Activated naive CD8-positive, alpha-beta T cell treated with anti-CD3 and anti-CD28 coated beads, Interleukin-2, amount 50 U/mL, for 24 hours (primary cell): Measurements from ENCODE around the gene CLECL1.
"Not testable (repeated sequence)": the region's sequence is repeated elsewhere in the genome, so short reads cannot be mapped to it uniquely, and the experiment has no call there.

ENCODE experiments used
- ATAC-seq: fragments of 150-1000 bp; cut with Tn5 transposase; one replicate; pipeline ENCODE4 v1.10.0; 2021
- DNase-seq: peaks from one replicate; pipeline ENCODE4 v3.0.0; 2021
- H3K27ac Mint-ChIP-seq: one replicate; pipeline ENCODE4 v1.8.0; 2021; ENCODE audit warnings: mild to moderate bottlenecking, mixed read lengths
- H3K27me3 Mint-ChIP-seq: one replicate; pipeline ENCODE4 v1.8.0; 2021; ENCODE audit warnings: mixed read lengths
- H3K36me3 Mint-ChIP-seq: one replicate; pipeline ENCODE4 v1.8.0; 2021; ENCODE audit warnings: low read depth, mixed read lengths
- H3K4me1 Mint-ChIP-seq: one replicate; pipeline ENCODE4 v1.8.0; 2021; ENCODE audit warnings: mixed read lengths
- H3K4me3 Mint-ChIP-seq: one replicate; pipeline ENCODE4 v1.8.0; 2021; ENCODE audit warnings: mild to moderate bottlenecking, moderate library complexity, mixed read lengths
- H3K9me3 Mint-ChIP-seq: one replicate; pipeline ENCODE4 v1.8.0; 2021; ENCODE audit warnings: mixed read lengths

Gene CLECL1

DNA sequence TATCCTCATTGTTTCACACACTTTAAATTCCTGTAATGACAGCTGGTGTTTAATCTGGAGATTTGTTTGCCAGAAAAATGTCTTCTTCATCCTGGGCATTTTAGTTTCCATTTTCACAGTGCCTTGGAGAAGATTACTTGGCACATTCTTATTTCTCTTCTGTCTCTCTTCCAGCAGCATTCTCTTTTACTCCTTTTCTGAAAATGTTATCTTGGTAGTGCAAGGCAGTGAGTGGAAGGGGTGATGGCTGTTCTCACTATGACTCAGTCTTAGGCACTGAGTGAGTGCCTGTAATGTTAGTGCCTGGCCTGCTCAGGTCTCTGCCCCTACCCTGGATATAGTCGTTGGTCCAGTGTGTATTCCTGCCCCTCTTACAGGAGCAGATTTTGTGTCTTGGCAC is 13.1 kb downstream of the CLECL1 start:
- ATAC-seq = peak; percentile 78
- H3K4me3 Mint-ChIP-seq = no peak overlapping the region
- no peaks in the 10 kb centered on the region for H3K9me3 Mint-ChIP-seq
- peaks cover 61% of the 10 kb centered on the region for H3K4me1 Mint-ChIP-seq
- no peak for DNase-seq
- no peaks in the 10 kb centered on the region for H3K27me3 Mint-ChIP-seq
- peak overlapping the region; percentile 34 for H3K27ac Mint-ChIP-seq
- H3K36me3 Mint-ChIP-seq = peaks cover 8% of the 10 kb centered on the region

DNA sequence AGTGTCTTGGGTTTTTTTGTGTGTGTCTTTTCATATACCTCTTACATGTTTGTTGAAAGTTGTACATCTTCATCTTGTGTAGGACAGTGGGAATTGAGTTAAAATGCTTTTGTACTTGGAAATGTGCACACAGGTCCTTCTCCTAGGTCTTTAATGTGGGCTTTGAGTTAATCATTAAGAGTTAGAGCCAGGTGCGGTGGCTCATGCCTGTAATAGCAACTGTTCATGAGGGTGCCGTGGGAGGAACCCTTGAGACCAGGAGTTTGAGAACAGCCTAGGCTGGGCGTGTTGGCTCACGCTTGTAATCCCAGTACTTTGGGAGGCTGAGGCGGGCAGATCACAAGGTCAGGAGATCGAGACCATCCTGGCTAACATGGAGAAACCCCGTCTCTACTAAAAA is 13.9 kb downstream of the CLECL1 start:
- Mint-ChIP-seq H3K4me3 (no peak overlapping the region), H3K36me3 (peaks cover 8% of the 10 kb centered on the region), H3K9me3 (no peaks in the 10 kb centered on the region), H3K27me3 (no peaks in the 10 kb centered on the region), H3K27ac (no peak overlapping the region), H3K4me1 (peaks cover 65% of the 10 kb centered on the region)
- ATAC-seq (no peak), DNase-seq (no peak)

DNA sequence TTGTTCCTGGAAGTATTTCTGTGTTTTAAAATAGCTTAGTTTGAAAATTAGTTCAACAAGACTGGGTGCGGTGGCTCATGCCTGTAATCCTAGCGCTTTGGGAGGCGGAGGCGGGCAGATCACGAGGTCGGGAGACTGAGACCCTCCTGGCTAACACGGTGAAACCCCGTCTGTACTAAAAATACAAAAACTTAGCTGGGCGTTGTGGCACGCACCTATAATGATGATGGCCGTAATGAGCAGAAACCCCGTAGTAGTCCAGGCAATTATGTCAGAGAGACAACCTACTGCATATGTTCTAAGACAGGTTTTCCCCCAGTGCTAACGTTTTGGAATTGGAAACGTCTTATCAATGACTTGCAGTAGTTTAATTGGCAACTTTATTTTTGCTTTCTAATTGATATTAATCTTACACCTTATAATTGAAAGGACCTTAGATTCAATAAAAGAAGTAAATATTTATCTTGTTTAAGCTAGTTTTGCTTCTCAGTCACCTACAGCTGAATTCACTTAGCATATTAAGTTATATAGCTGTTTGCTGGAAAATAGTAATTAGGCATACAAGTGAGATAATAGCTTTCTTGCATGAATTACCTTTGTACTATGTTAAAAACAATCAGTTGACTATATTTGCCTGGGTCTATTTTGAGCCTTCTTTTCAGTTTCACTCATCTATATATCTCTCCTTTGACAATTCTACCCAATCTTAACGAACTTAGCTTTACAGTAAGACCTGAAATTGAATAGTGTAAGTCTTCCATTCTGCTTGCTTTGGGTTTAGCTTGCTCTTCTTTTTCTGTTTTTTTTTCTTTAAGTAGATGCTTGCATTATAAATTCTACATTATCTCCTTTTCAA is 15.6 kb downstream of the CLECL1 start:
- DNase-seq (no peak), ATAC-seq (no peak)
- H3K27me3 Mint-ChIP-seq = no peaks in the 10 kb centered on the region
- no peaks in the 10 kb centered on the region for H3K9me3 Mint-ChIP-seq
- H3K4me3 Mint-ChIP-seq = no peak overlapping the region
- no peak overlapping the region for H3K27ac Mint-ChIP-seq
- H3K4me1 Mint-ChIP-seq = peaks cover 68% of the 10 kb centered on the region
- peaks cover 7% of the 10 kb centered on the region for H3K36me3 Mint-ChIP-seq

DNA sequence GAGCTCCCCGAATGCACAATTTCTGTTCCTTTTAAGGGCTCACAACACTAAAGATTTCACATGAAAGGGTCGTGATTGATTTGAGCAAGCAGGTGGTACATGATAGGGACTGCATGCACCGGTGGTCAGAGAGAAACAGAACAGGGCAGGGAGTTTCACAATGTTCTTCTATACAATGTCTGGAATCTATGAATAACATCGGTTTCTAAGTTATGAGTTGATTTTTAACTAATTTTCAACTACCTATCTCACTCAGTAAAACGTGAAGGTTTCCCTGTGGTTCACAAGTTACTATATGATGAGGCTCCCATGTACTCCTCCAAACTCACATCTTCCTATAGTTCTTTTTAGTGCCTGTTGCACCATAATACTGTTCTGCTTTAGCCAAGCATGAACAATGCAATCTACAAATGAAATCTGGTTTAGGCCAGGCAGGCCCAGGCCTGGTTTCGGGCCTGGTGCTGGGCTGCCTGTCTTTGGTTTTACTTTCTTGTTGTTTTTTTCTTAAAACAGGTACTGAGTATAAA is 19.8 kb downstream of the CLECL1 start:
- DNase-seq, H3K36me3 Mint-ChIP-seq, H3K4me3 Mint-ChIP-seq, H3K27me3 Mint-ChIP-seq, H3K9me3 Mint-ChIP-seq: not testable (repeated sequence)
- peak; percentile 60 for ATAC-seq
- Mint-ChIP-seq H3K27ac (peak overlapping the region; percentile 28), H3K4me1 (peaks cover 52% of the 10 kb centered on the region)

DNA sequence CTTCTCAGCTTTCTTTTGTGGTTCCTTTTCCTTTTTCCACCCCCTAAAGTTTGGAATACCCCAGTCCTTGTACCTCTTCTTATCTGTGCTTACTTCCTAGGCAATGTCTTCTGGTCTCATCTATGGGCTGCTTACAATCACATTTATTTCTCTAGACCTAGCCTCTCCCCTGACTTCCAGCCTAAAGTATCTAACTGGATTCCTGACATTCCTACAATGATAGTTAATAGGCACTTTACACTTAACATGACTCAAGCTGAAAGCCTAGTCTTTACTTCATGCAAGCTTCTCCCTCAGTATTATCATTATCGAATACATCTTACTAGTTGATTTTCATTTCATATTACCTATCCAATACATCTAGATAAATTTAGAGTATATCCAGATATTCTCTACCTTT is 21.2 kb downstream of the CLECL1 start:
- Mint-ChIP-seq H3K4me3 (no peak overlapping the region), H3K27me3 (no peaks in the 10 kb centered on the region), H3K27ac (no peak overlapping the region), H3K9me3 (no peaks in the 10 kb centered on the region), H3K36me3 (no peaks in the 10 kb centered on the region), H3K4me1 (peaks cover 61% of the 10 kb centered on the region)
- DNase-seq (no peak), ATAC-seq (no peak)

DNA sequence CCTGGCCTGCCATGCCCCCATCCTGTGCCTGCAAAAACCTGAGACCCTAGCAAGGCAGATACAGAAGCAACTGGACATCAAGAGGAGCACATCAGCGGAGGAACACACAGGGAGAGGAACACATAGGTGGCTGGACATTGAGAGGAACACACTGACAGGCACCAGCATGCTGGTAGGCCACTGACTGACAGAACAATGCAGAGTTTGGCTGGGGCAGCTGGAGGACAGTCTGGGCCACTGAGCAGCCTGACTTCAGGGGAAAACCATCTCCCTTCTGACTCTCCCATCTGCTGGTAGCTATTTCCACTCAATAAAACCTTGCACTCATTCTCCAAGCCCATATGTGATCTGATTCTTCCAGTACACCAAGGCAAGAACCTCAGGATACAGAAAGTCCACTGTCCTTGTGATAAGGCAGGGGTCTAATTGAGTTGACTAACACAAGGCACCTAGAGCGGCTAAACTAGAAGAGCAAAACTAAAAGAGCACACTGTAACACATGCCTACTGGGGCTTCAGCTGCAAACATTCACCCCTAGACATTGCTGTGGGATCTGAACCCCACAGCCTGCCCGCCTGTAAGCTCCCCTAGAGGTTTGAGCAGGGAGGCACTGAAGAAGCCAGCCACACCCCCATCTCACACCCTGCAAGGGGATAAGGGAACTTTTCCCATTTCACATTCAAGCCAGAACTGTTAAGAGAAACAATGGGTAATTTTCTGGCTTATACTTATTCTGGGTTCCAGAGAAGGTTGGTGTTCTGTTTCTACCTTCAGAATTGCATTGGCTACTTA is 22.1 kb downstream of the CLECL1 start:
- H3K4me3 Mint-ChIP-seq = no peak overlapping the region
- H3K4me1 Mint-ChIP-seq = peaks cover 61% of the 10 kb centered on the region
- ATAC-seq (no peak), DNase-seq (no peak)
- H3K27me3 Mint-ChIP-seq = no peaks in the 10 kb centered on the region
- H3K27ac Mint-ChIP-seq = no peak overlapping the region
- H3K36me3 Mint-ChIP-seq = peaks cover 8% of the 10 kb centered on the region
- peaks cover 5% of the 10 kb centered on the region for H3K9me3 Mint-ChIP-seq

DNA sequence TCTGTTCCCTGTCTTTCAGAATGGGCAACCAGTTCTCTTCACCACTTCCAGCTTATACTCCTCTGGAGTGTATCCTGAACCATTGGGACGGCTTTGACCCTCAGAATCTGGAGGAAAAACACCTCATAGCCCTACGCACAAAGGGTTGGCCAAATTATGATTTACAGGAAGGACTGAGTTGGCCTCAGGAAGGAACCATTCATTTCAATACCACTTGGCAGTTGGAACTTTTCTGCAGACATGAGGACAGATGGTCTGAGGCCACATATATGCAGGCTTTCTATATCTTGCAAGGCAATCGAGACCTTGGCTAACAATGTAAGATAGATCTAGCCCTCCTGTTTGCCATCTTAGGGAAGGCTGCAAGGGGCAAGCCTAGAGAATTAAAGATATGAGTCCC is 24.0 kb downstream of the CLECL1 start:
- H3K4me1 Mint-ChIP-seq = peaks cover 55% of the 10 kb centered on the region
- ATAC-seq = no peak
- peak overlapping the region; percentile 88 for H3K27ac Mint-ChIP-seq

DNA sequence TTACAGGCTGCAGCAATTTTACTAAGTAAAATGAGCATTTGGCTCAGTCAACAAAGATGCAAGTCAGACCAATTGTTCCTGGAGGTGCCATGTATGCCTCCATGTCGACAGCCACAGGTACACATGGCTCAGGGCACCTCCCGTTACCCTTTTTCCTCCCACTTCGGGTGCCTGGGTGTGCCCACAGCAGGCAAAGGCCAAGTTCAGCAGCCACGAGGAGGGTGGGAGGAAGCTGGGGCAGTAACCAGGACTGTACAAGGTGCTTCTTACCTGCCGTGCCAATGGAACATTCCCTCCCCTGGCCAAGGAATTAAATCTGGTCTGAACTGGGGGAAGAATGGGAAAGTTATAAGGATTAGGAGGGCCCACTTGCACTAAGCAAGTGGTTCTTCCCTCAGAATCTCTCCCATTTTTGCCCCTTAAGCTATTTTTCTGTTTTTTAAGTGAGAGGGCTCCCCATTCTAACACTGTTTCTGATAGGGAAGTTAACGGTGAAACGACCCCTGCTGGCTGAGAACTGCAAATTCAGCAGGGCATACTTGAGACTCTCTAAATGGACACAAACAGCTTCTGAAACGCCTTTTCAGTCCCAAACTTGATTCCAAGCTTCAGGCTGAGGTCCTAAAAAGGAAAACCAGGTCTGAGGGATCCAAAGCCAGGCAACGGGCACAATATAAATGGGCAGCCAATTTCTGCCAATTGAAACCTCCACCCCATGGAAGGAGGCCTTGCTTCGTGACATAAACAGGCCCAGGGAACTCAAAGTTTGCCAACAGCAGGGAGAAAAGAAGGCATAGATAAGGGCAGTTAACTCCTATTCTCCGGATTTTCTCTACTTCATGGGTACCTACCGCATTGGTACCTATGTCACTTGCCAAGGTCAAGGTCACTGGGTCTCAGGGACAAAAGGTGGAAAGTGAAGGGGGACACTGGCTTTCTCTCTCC is 24.8 kb downstream of the CLECL1 start:
- H3K27me3 Mint-ChIP-seq = no peaks in the 10 kb centered on the region
- H3K4me3 Mint-ChIP-seq = peak overlapping the region; percentile 71
- peak; percentile 79 for ATAC-seq
- peaks cover 16% of the 10 kb centered on the region for H3K36me3 Mint-ChIP-seq
- peak overlapping the region; percentile 88 for H3K27ac Mint-ChIP-seq
- peak; percentile 61 for DNase-seq
- H3K4me1 Mint-ChIP-seq = peaks cover 52% of the 10 kb centered on the region
- H3K9me3 Mint-ChIP-seq = peaks cover 20% of the 10 kb centered on the region

More for the DNA sequence above, 24.0 kb downstream of the CLECL1 start:
- Mint-ChIP-seq H3K4me3 (no peak overlapping the region), H3K36me3 (peaks cover 16% of the 10 kb centered on the region), H3K27me3 (no peaks in the 10 kb centered on the region), H3K9me3 (peaks cover 20% of the 10 kb centered on the region)
- DNase-seq = no peak

DNA sequence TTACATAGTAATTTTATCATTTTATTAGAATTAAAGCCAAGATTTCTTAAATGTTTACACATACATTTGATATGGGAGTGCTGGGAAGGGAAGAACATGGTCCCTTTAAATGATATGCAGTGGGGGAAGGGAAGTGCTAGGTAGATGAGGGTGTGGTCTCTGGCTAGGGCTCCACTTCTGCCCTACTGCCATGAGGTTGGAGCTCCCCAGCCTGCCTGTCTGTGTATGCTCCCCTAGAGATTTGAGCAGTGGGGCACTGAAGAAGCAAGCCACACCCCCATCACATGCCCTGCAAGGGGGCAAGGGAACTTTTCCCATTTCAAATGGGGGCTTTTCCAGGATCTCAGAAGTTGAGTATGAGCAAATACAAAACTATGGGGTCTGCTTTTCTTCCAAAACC is 25.5 kb downstream of the CLECL1 start:
- DNase-seq (no peak), ATAC-seq (peak; percentile 76)
- H3K27me3 Mint-ChIP-seq = no peaks in the 10 kb centered on the region
- peak overlapping the region; percentile 71 for H3K4me3 Mint-ChIP-seq
- peaks cover 20% of the 10 kb centered on the region for H3K9me3 Mint-ChIP-seq
- peak overlapping the region; percentile 88 for H3K27ac Mint-ChIP-seq
- H3K4me1 Mint-ChIP-seq = peaks cover 53% of the 10 kb centered on the region
- peaks cover 16% of the 10 kb centered on the region for H3K36me3 Mint-ChIP-seq

DNA sequence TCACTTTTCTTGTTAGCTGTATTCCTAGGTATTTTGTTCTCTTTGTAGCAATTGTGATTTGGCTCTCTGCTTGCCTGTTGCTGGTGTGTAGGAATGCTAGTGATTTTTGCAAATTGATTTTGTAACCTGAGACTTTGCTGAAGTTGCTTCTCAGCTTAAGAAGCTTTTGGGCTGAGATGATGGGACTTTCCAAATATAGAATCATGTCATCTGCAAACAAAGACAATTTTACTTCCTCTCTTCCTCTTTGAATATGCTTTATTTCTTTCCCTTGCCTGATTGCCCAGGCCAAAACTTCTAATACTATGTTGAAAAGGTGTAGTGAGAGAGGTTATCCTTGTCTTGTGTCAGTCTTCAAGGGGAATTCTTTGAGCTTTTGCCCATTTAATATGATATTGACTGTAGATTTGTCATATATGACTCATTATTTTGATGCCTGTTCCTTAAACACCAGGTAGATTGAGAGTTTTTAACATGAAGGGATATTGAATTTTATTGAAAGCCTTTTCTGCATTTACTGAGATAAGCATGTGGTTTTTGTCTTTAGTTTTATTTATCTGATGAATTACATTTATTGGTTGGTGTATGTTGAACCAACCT is 26.7 kb downstream of the CLECL1 start:
- H3K27ac Mint-ChIP-seq = peak overlapping the region; percentile 62
- DNase-seq = no peak
- peaks cover 16% of the 10 kb centered on the region for H3K36me3 Mint-ChIP-seq
- no peak for ATAC-seq
- H3K9me3 Mint-ChIP-seq = peaks cover 20% of the 10 kb centered on the region
- H3K27me3 Mint-ChIP-seq = no peaks in the 10 kb centered on the region
- no peak overlapping the region for H3K4me3 Mint-ChIP-seq
- peaks cover 56% of the 10 kb centered on the region for H3K4me1 Mint-ChIP-seq

GRCh38 chr12:9704561-9704960 is 28.3 kb downstream of the CLECL1 start:
- not testable (repeated sequence) for H3K27me3 Mint-ChIP-seq, ATAC-seq, H3K27ac Mint-ChIP-seq, H3K4me3 Mint-ChIP-seq, DNase-seq
- Mint-ChIP-seq H3K9me3 (peaks cover 25% of the 10 kb centered on the region), H3K4me1 (peaks cover 70% of the 10 kb centered on the region), H3K36me3 (peaks cover 16% of the 10 kb centered on the region)

- ATAC-seq = peak; percentile 52
- Mint-ChIP-seq H3K4me3 (peak overlapping the region; percentile 64), H3K36me3 (peaks cover 22% of the 10 kb centered on the region), H3K9me3 (peaks cover 25% of the 10 kb centered on the region), H3K27ac (peak overlapping the region; percentile 86), H3K27me3 (no peaks in the 10 kb centered on the region), H3K4me1 (peaks cover 71% of the 10 kb centered on the region)
- peak; percentile 46 for DNase-seq
These were observed 30.6 kb downstream of the CLECL1 start for GRCh38 chr12:9702255-9702654.

DNA sequence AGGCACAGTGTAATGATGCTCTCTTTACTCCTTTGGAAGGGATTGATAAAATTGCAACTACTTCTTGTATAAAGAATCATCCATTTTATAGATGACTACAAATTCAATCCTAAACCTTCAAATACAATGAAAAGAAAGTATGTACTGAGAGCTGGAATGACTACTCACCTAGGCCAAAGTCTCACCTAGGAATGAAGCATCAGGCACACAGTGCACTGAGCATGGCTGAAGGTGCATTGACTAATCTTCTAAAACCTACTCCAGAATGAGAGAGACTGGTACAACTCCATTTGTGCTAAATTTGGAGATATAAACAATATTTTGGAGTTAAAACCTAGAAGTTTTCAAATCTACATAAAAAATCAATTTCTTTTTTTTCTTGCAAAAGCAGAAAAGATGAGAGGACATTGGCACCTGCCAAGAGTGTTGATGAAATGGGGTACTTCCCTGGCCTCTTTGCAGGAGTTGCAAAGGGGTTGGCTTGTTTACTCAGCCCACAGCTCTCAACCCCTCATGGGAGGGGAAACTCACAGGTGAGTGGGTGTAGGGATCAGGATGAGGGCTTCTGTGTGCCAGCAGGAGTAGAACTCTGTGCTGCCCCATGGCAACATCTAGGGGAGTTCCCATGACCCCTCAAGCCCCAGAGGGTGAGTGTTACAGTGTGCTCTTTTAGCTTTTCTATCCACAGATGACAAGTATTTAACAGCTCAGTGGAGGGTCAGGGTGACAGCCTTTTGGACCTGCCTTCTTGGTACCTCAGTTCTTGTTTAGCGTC is 31.3 kb downstream of the CLECL1 start:
- peak overlapping the region; percentile 86 for H3K27ac Mint-ChIP-seq
- DNase-seq (peak; percentile 39), ATAC-seq (peak; percentile 79)
- peaks cover 27% of the 10 kb centered on the region for H3K36me3 Mint-ChIP-seq
- peak overlapping the region; percentile 64 for H3K4me3 Mint-ChIP-seq
- peaks cover 27% of the 10 kb centered on the region for H3K9me3 Mint-ChIP-seq
- peaks cover 67% of the 10 kb centered on the region for H3K4me1 Mint-ChIP-seq
- H3K27me3 Mint-ChIP-seq = no peaks in the 10 kb centered on the region
